ENCODE measurements around the gene APRT. TPM values are rescaled to one million over a fixed set of nuclear protein-coding genes. Genes with fewer than 3 reads are reported as not detected.

APRT gene
- polyA plus RNA-seq, 4 donors = 121 to 255 (median 222) TPM

- DNase-seq (no peak), FAIRE-seq (no peak)
- Histone ChIP-seq H3K27ac (ENCODE audit: low read depth in 1 of 3, low read length in 2 of 3) (no peak overlapping the region), H3K4me3 (ENCODE audit: low read depth in 1 of 3, low read length in 3 of 3) (no peak overlapping the region), H3K27me3 (ENCODE audit: control insufficient read depth in 3 of 3, insufficient read depth in 3 of 3, low read length in 3 of 3) (no peaks in the 10 kb centered on the region), H3K4me1 (ENCODE audit: control insufficient read depth in 3 of 3, insufficient read depth in 2 of 3, low read depth in 1 of 3, low read length in 2 of 3) (no peaks in the 10 kb centered on the region), H3K9me3 (ENCODE audit: control insufficient read depth in 2 of 2, insufficient read depth in 1 of 2, low read depth in 1 of 2, low read length in 1 of 2) (peaks cover 0 to 4% of the 10 kb centered on the region in 2 donors), H3K36me3 (ENCODE audit: control insufficient read depth in 3 of 3, insufficient read depth in 2 of 3, low read depth in 1 of 3, low read length in 3 of 3) (peaks cover 0 to 35% (median 7%) of the 10 kb centered on the region in 3 donors)
- WGBS, 3 donors = 92 to 95% (median 92%) methylated on average over 20 to 21 of the region's 21 CpGs
These were observed 36.8 kb upstream of the APRT start for GRCh38 chr16:88848557-88848956.

- FAIRE-seq = no peak
- Histone ChIP-seq H3K9me3 (ENCODE audit: control insufficient read depth in 2 of 2, insufficient read depth in 1 of 2, low read depth in 1 of 2, low read length in 1 of 2) (peaks cover 0 to 4% of the 10 kb centered on the region in 2 donors), H3K36me3 (ENCODE audit: control insufficient read depth in 3 of 3, insufficient read depth in 2 of 3, low read depth in 1 of 3, low read length in 3 of 3) (peaks cover 0 to 42% (median 7%) of the 10 kb centered on the region in 3 donors), H3K27me3 (ENCODE audit: control insufficient read depth in 3 of 3, insufficient read depth in 3 of 3, low read length in 3 of 3) (no peaks in the 10 kb centered on the region), H3K4me1 (ENCODE audit: control insufficient read depth in 3 of 3, insufficient read depth in 2 of 3, low read depth in 1 of 3, low read length in 2 of 3) (no peaks in the 10 kb centered on the region), H3K4me3 (ENCODE audit: low read depth in 1 of 3, low read length in 3 of 3) (no peak overlapping the region), H3K27ac (ENCODE audit: low read depth in 1 of 3, low read length in 2 of 3) (no peak overlapping the region)
- WGBS, 3 donors = 90 to 94% (median 93%) methylated on average over 18 of the region's 18 CpGs
- no peak for DNase-seq
These were observed 35.9 kb upstream of the APRT start for GRCh38 chr16:88847654-88848053.

- Histone ChIP-seq H3K27me3 (ENCODE audit: control insufficient read depth in 3 of 3, insufficient read depth in 3 of 3, low read length in 3 of 3) (no peaks in the 10 kb centered on the region), H3K27ac (ENCODE audit: low read depth in 1 of 3, low read length in 2 of 3) (no peak overlapping the region), H3K4me3 (ENCODE audit: low read depth in 1 of 3, low read length in 3 of 3) (no peak overlapping the region), H3K36me3 (ENCODE audit: control insufficient read depth in 3 of 3, insufficient read depth in 2 of 3, low read depth in 1 of 3, low read length in 3 of 3) (peaks cover 3 to 51% (median 7%) of the 10 kb centered on the region in 3 donors), H3K9me3 (ENCODE audit: control insufficient read depth in 2 of 2, insufficient read depth in 1 of 2, low read depth in 1 of 2, low read length in 1 of 2) (no peaks in the 10 kb centered on the region), H3K4me1 (ENCODE audit: control insufficient read depth in 3 of 3, insufficient read depth in 2 of 3, low read depth in 1 of 3, low read length in 2 of 3) (no peaks in the 10 kb centered on the region)
- DNase-seq (no peak), FAIRE-seq (no peak)
- 97 to 98% (median 98%) methylated on average over 8 to 9 of the region's 9 CpGs for WGBS, 3 donors
These were observed 34.4 kb upstream of the APRT start for GRCh38 chr16:88846088-88846487.

GRCh38 chr16:88844419-88845036, 32.8 kb upstream of the APRT start:
- 73 to 84% (median 83%) methylated on average over 11 of the region's 11 CpGs for WGBS, 3 donors
- H3K27me3 ChIP-seq (ENCODE audit: control insufficient read depth in 3 of 3, insufficient read depth in 3 of 3, low read length in 3 of 3) = no peaks in the 10 kb centered on the region
- H3K4me1 ChIP-seq (ENCODE audit: control insufficient read depth in 3 of 3, insufficient read depth in 2 of 3, low read depth in 1 of 3, low read length in 2 of 3) = no peaks in the 10 kb centered on the region
- FAIRE-seq (no peak), DNase-seq (no peak)
- H3K27ac ChIP-seq (ENCODE audit: low read depth in 1 of 3, low read length in 2 of 3) = no peak overlapping the region
- no peaks in the 10 kb centered on the region for H3K9me3 ChIP-seq (ENCODE audit: control insufficient read depth in 2 of 2, insufficient read depth in 1 of 2, low read depth in 1 of 2, low read length in 1 of 2)
- no peak overlapping the region for H3K4me3 ChIP-seq (ENCODE audit: low read depth in 1 of 3, low read length in 3 of 3)
- H3K36me3 ChIP-seq (ENCODE audit: control insufficient read depth in 3 of 3, insufficient read depth in 2 of 3, low read depth in 1 of 3, low read length in 3 of 3) = peaks cover 0 to 55% (median 3%) of the 10 kb centered on the region in 3 donors

- no peak for DNase-seq
- Histone ChIP-seq H3K4me3 (ENCODE audit: low read depth in 1 of 3, low read length in 3 of 3) (no peak overlapping the region), H3K4me1 (ENCODE audit: control insufficient read depth in 3 of 3, insufficient read depth in 2 of 3, low read depth in 1 of 3, low read length in 2 of 3) (no peaks in the 10 kb centered on the region), H3K36me3 (ENCODE audit: control insufficient read depth in 3 of 3, insufficient read depth in 2 of 3, low read depth in 1 of 3, low read length in 3 of 3) (peaks cover 3 to 65% (median 3%) of the 10 kb centered on the region in 3 donors), H3K27me3 (ENCODE audit: control insufficient read depth in 3 of 3, insufficient read depth in 3 of 3, low read length in 3 of 3) (no peaks in the 10 kb centered on the region), H3K27ac (ENCODE audit: low read depth in 1 of 3, low read length in 2 of 3) (no peak overlapping the region), H3K9me3 (ENCODE audit: control insufficient read depth in 2 of 2, insufficient read depth in 1 of 2, low read depth in 1 of 2, low read length in 1 of 2) (no peaks in the 10 kb centered on the region)
- FAIRE-seq = no peak
- WGBS, 3 donors = 90 to 94% (median 94%) methylated on average over 20 of the region's 20 CpGs
These were observed 31.5 kb upstream of the APRT start for GRCh38 chr16:88843256-88843655.

- Histone ChIP-seq H3K36me3 (ENCODE audit: control insufficient read depth in 3 of 3, insufficient read depth in 2 of 3, low read depth in 1 of 3, low read length in 3 of 3) (peaks cover 3 to 66% (median 5%) of the 10 kb centered on the region in 3 donors), H3K4me3 (ENCODE audit: low read depth in 1 of 3, low read length in 3 of 3) (no peak overlapping the region), H3K27me3 (ENCODE audit: control insufficient read depth in 3 of 3, insufficient read depth in 3 of 3, low read length in 3 of 3) (no peaks in the 10 kb centered on the region), H3K9me3 (ENCODE audit: control insufficient read depth in 2 of 2, insufficient read depth in 1 of 2, low read depth in 1 of 2, low read length in 1 of 2) (no peaks in the 10 kb centered on the region), H3K27ac (ENCODE audit: low read depth in 1 of 3, low read length in 2 of 3) (no peak overlapping the region), H3K4me1 (ENCODE audit: control insufficient read depth in 3 of 3, insufficient read depth in 2 of 3, low read depth in 1 of 3, low read length in 2 of 3) (no peaks in the 10 kb centered on the region)
- FAIRE-seq (no peak), DNase-seq (no peak)
- WGBS, 3 donors = 94 to 96% (median 96%) methylated on average over 25 of the region's 25 CpGs
These were observed 31.1 kb upstream of the APRT start for GRCh38 chr16:88842806-88843205.

GRCh38 chr16:88842308-88842756, 30.6 kb upstream of the APRT start:
- H3K27ac ChIP-seq (ENCODE audit: low read depth in 1 of 3, low read length in 2 of 3) = no peak overlapping the region
- FAIRE-seq (no peak), DNase-seq (no peak)
- 84 to 96% (median 89%) methylated on average over 15 of the region's 15 CpGs for WGBS, 3 donors
- H3K9me3 ChIP-seq (ENCODE audit: control insufficient read depth in 2 of 2, insufficient read depth in 1 of 2, low read depth in 1 of 2, low read length in 1 of 2) = no peaks in the 10 kb centered on the region
- no peaks in the 10 kb centered on the region for H3K4me1 ChIP-seq (ENCODE audit: control insufficient read depth in 3 of 3, insufficient read depth in 2 of 3, low read depth in 1 of 3, low read length in 2 of 3)
- no peaks in the 10 kb centered on the region for H3K27me3 ChIP-seq (ENCODE audit: control insufficient read depth in 3 of 3, insufficient read depth in 3 of 3, low read length in 3 of 3)
- no peak overlapping the region for H3K4me3 ChIP-seq (ENCODE audit: low read depth in 1 of 3, low read length in 3 of 3)
- peaks cover 3 to 66% (median 5%) of the 10 kb centered on the region in 3 donors for H3K36me3 ChIP-seq (ENCODE audit: control insufficient read depth in 3 of 3, insufficient read depth in 2 of 3, low read depth in 1 of 3, low read length in 3 of 3)

- H3K27me3 ChIP-seq (ENCODE audit: control insufficient read depth in 3 of 3, insufficient read depth in 3 of 3, low read length in 3 of 3) = no peaks in the 10 kb centered on the region
- FAIRE-seq (no peak), DNase-seq (no peak)
- H3K4me1 ChIP-seq (ENCODE audit: control insufficient read depth in 3 of 3, insufficient read depth in 2 of 3, low read depth in 1 of 3, low read length in 2 of 3) = no peaks in the 10 kb centered on the region
- H3K9me3 ChIP-seq (ENCODE audit: control insufficient read depth in 2 of 2, insufficient read depth in 1 of 2, low read depth in 1 of 2, low read length in 1 of 2) = no peaks in the 10 kb centered on the region
- WGBS, 3 donors = 82 to 89% (median 87%) methylated on average over 39 to 40 of the region's 40 CpGs
- no peak overlapping the region for H3K27ac ChIP-seq (ENCODE audit: low read depth in 1 of 3, low read length in 2 of 3)
- peaks cover 3 to 67% (median 5%) of the 10 kb centered on the region in 3 donors for H3K36me3 ChIP-seq (ENCODE audit: control insufficient read depth in 3 of 3, insufficient read depth in 2 of 3, low read depth in 1 of 3, low read length in 3 of 3)
- H3K4me3 ChIP-seq (ENCODE audit: low read depth in 1 of 3, low read length in 3 of 3) = no peak overlapping the region
These were observed 30.0 kb upstream of the APRT start for GRCh38 chr16:88841521-88842307.

Data from small intestine (tissue), 7 donors.